Heart right ventricle (tissue), 16 donors: ENCODE results near the gene COMTD1. TPM values are rescaled to one million over a fixed set of nuclear protein-coding genes. Genes with fewer than 3 reads are reported as not detected.

Source experiments
- ATAC-seq, 8 donors: fragments of 200-7000 bp; cut with Tn5 transposase; one replicate each; pipeline ENCODE4 v1.9.1; 2020; ENCODE audit warnings: mild to moderate bottlenecking in 8 of 8, moderate library complexity in 8 of 8, moderate number of reproducible peaks in 1 of 8
- DNase-seq, 2 donors: peaks; one replicate each; pipeline ENCODE4 v3.0.0-alpha.2; 2020
- H3K27ac ChIP-seq, 10 donors: fragments of 200-600 bp; sonication (generic) in 2 of 10; one replicate each; pipeline versions ENCODE4 v1.5.0 to v1.8.0; 2020 to 2022; ENCODE audit warnings: mild to moderate bottlenecking in 3 of 10
- H3K27me3 ChIP-seq, 7 donors: fragments of 200-600 bp; one replicate each; pipeline ENCODE4 v1.8.0; 2021 to 2022; ENCODE audit warnings: mild to moderate bottlenecking in 2 of 7
- H3K36me3 ChIP-seq, 9 donors: fragments of 200-600 bp; sonication (generic) in 1 of 9; one replicate each; pipeline versions ENCODE4 v1.5.0 to v1.8.0; 2020 to 2022; ENCODE audit warnings: mild to moderate bottlenecking in 2 of 9
- H3K4me1 ChIP-seq, 9 donors: fragments of 200-600 bp; sonication (generic) in 1 of 9; one replicate each; pipeline versions ENCODE4 v1.5.0 to v1.8.0; 2020 to 2022; ENCODE audit warnings: mild to moderate bottlenecking in 4 of 9
- H3K4me3 ChIP-seq, 10 donors: fragments of 200-600 bp; sonication (generic) in 2 of 10; one replicate each; pipeline versions ENCODE4 v1.5.0 to v1.8.0; 2020 to 2022; ENCODE audit warnings: mild to moderate bottlenecking in 7 of 10, moderate library complexity in 2 of 10
- H3K9me3 ChIP-seq, 11 donors: fragments of 200-600 bp in 10 of 11; sonication (generic) in 2 of 11; one replicate each; pipeline versions ENCODE4 v1.5.0 to v1.8.0; 2013 to 2022; ENCODE audit warnings: mild to moderate bottlenecking in 2 of 11, control low read depth in 1 of 11, moderate library complexity in 1 of 11
- CTCF ChIP-seq, 9 donors: fragments of 200-600 bp; sonication (generic) in 2 of 9; IDR thresholded peaks; one replicate each; pipeline versions ENCODE4 v1.5.0 to v1.8.0; 2021 to 2022; ENCODE audit warnings: antibody characterized with exemption in 9 of 9, mild to moderate bottlenecking in 5 of 9, moderate library complexity in 1 of 9
- WGBS, 2 donors: extraction: QIAGEN DNeasy Blood & Tissue Kit; methylation state at CpG; one replicate each; pipeline ENCODE4 v1.1.7; 2013; ENCODE audit warnings: inconsistent platforms in 1 of 2; 5-methylcytosine and 5-hydroxymethylcytosine counted together
- intact Hi-C, 10 donors: fragments of 100-400 bp; cut with DNase I; formaldehyde crosslinking; loops; one replicate each; pipeline versions ENCODE4 v1.11.1 to v1.14.2; 2022
- polyA plus RNA-seq, 2 donors: library from polyadenylated mRNA; stranded (reverse); fragments of 200-250 nt; gene quantifications; one replicate each; pipeline ENCODE4 v1.2.3, GENCODE V29; 2013
- total RNA-seq, 10 donors: library from RNA; stranded (reverse); fragmentation: NEBNext Ultra II Directional in 3 of 10; extraction: Animal tissue kit (Norgen Biotek cat#: 25700) in 3 of 10; gene quantifications; one replicate each; pipeline versions ENCODE4 v1.2.1 to v1.2.4, GENCODE V29; 2021 to 2023
- donor health status: Arrhythmogenic right ventricular cardiomyopathy.
- donor health status: ischemic (EF 13 %, LVEDD 7.1; RV severe dilation, severe dysfunction).
- donor health status: healthy with polysubstance abuse.
- donor health status: DM: no; HTN: yes; CAD: no.
- donor health status: DM: no; HTN: no; CAD: no.
- donor health status: ischemic (EF 25% LVEDD 6.9; RV normal size, moderate dysfunction).
- donor health status: ischemic (EF 25% LVEDD 5.7; RV mildly dilated, moderate dysfunction).
- donor health status: healthy.
- donor health status: DM: yes; HTN: yes; CAD: no.
- donor health status: Ischemic cardiomyopathy.
- donor health status: ischemic (EF 35%, LVEDD 5.7; RV mildly dilated, moderate dysfunction).
- donor health status: nonischemic (EF 11% LVEDD 7.7; RV severe dilation, severe dysfunction).
- donor health status: DM: yes; HTN: yes; CAD: no.
- donor health status: PGD.
- donor health status: ischemic (EF 29% LVEDD 5.4; RV normal size, mild dysfunction).
- donor health status: nonischemic (EF 23%, LVEDD 6.1; RV moderate dilation, normal function).

COMTD1 gene
- total and polyA plus RNA-seq, 12 donors: 16.4 to 254 (median 33.6) TPM

GRCh38 chr10:75272094-75272493, 36.3 kb upstream of the COMTD1 start:
- 95% methylated on average over 5 of the region's 5 CpGs for WGBS, 2 donors
- H3K4me3 ChIP-seq: no peak overlapping the region
- peaks cover 0 to 8% (median 0%) of the 10 kb centered on the region in 9 donors for H3K4me1 ChIP-seq
- no peak for TF ChIP-seq CTCF (IDR thresholded peaks at IDR 0.05)
- no peaks in the 10 kb centered on the region for H3K36me3 ChIP-seq
- intact Hi-C loops: no loop called here
- DNase-seq (no peak), ATAC-seq (no peak)
- H3K27ac ChIP-seq: no peak overlapping the region
- H3K27me3 ChIP-seq: peaks cover 0 to 8% (median 0%) of the 10 kb centered on the region in 7 donors
- H3K9me3 ChIP-seq: no peaks in the 10 kb centered on the region

- ATAC-seq: no peak
These were observed 33.8 kb upstream of the COMTD1 start for GRCh38 chr10:75269605-75270004.

GRCh38 chr10:75266945-75267344, 31.2 kb upstream of the COMTD1 start:
- Histone ChIP-seq H3K4me1 (peaks cover 0 to 6% (median 0%) of the 10 kb centered on the region in 9 donors), H3K9me3 (no peaks in the 10 kb centered on the region), H3K36me3 (no peaks in the 10 kb centered on the region), H3K27me3 (no peaks in the 10 kb centered on the region), H3K27ac (no peak overlapping the region), H3K4me3 (no peak overlapping the region)
- DNase-seq: no peak
- intact Hi-C loops: no loop called here
- ATAC-seq: no peak
- 90 to 91% methylated on average over 5 of the region's 5 CpGs for WGBS, 2 donors
- TF ChIP-seq CTCF (IDR thresholded peaks at IDR 0.05): no peak

More at GRCh38 chr10:75269605-75270004, 33.8 kb upstream of the COMTD1 start:
- WGBS, 2 donors: 82 to 85% methylated on average over 5 of the region's 5 CpGs
- DNase-seq: no peak
- intact Hi-C loops: no loop called here
- H3K27ac ChIP-seq: no peak overlapping the region
- peaks cover 0 to 6% (median 0%) of the 10 kb centered on the region in 9 donors for H3K4me1 ChIP-seq
- H3K36me3 ChIP-seq: no peaks in the 10 kb centered on the region
- H3K4me3 ChIP-seq: no peak overlapping the region
- H3K27me3 ChIP-seq: no peaks in the 10 kb centered on the region
- TF ChIP-seq CTCF (IDR thresholded peaks at IDR 0.05): no peak
- H3K9me3 ChIP-seq: no peaks in the 10 kb centered on the region

GRCh38 chr10:75265856-75266255, 30.1 kb upstream of the COMTD1 start:
- DNase-seq (no peak), ATAC-seq (no peak)
- Histone ChIP-seq H3K9me3 (no peaks in the 10 kb centered on the region), H3K27ac (no peak overlapping the region), H3K36me3 (no peaks in the 10 kb centered on the region), H3K4me3 (no peak overlapping the region), H3K4me1 (peaks cover 0 to 6% (median 0%) of the 10 kb centered on the region in 9 donors), H3K27me3 (no peaks in the 10 kb centered on the region)
- intact Hi-C loops: no loop called here
- no peak for TF ChIP-seq CTCF (IDR thresholded peaks at IDR 0.05)
- WGBS, 2 donors: 68 to 82% methylated on average over 6 of the region's 6 CpGs
